Activated naive CD8-positive, alpha-beta T cell treated with anti-CD3 and anti-CD28 coated beads, Interleukin-2, amount 50 U/mL, for 16 hours (primary cell): ENCODE measurements around the gene ACOXL.

Source experiments
- DNase-seq: peaks from one replicate; pipeline ENCODE4 v3.0.0-alpha.2; 2020; ENCODE audit warnings: low read depth, low spot score

The ACOXL gene

GRCh38 chr2:110755491-110756078 lies 23.2 kb downstream of the ACOXL start:
- no peak for DNase-seq

GRCh38 chr2:110759411-110759810 lies 27.0 kb downstream of the ACOXL start:
- no peak for DNase-seq

GRCh38 chr2:110764931-110765330 lies 32.6 kb downstream of the ACOXL start:
- DNase-seq, result no peak

- DNase-seq, result no peak
Observed at GRCh38 chr2:110766291-110766690, 33.9 kb downstream of the ACOXL start.

- no peak for DNase-seq
Observed at GRCh38 chr2:110768591-110768990, 36.2 kb downstream of the ACOXL start.

GRCh38 chr2:110770404-110770958 lies 38.1 kb downstream of the ACOXL start:
- DNase-seq, result no peak

- no peak for DNase-seq
Observed at GRCh38 chr2:110770959-110771431, 38.6 kb downstream of the ACOXL start.

DNA sequence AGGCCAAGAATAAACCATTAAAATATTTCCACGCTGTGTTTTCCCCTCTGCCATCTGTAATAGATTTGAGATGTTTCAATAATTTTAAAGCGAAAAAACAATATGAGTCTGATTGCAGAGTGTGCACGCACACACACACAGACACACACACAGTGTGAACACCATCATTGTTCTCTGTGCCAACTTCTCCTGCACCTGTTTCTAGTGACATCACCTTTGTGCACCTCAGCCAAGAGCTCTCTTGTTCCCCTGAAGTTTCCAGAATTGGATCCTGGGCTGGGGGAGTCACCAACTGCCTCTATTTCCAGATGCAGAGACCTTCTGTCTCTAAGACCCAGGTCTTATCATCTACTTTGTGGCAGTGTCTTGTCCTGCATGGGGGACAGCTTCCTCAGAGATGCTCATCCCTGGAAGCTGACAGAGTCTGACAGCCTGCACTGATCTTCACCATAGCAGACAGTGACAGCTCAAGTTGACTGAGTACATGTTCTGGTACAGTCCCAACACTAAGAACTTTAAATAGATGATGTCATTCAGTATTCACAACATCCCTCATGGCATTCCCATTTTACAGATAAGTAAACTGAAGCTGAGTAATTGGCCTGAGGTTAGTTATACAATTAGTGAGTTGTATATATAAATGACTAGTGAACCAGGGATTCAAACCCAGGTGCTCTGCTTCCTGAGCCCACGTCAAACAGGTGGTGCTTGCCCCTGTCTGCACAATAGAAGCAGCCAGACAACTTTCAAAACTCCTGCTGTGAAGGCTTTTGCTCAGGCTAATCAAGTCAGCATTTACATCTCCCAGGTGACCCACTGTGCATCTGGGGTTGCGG lies 39.4 kb downstream of the ACOXL start:
- DNase-seq, result no peak

DNA sequence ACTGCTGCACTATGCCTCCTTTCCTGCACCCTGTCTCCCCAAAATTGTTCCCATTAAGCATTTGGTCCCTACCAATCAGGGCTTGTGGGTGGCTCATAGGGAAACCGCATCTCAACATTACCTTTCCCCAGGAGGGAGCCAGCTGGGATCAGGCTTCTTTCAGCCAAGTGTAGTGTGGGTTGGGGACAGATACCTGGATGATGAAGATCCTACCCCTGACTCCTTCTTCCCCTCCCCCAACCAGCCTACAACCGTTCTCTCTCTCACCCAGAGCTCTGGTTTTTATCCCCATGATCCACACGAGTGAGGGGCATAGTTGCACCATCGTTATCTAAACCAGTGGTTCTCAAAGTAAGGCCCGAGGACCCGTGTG lies 40.0 kb downstream of the ACOXL start:
- DNase-seq, result no peak

DNA sequence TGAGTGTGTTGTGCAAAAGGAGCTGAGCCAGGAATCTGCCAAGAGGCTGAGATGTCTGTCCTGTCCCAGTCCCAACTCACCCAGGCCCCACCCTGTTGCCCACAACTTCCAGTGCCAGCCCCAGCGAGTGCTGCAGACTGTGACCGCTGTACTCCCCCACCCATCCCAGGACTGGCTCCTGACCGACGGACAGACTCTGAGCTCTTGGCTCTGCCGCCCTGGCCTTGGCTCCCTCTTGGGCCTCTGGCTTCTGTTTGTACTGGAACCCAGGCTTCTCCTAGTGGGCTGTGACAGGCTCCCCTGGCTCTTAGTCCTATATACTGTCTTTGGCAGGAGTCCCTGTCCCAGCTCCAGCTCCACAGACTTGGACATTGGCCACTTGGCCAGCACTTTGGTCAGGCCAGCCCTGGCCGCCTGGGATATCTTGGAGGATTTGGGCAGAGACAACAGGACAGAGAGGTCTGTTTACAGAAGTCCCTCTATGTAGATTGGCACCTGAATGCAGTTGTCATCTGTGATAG lies 41.1 kb downstream of the ACOXL start:
- no peak for DNase-seq

- no peak for DNase-seq
Observed at GRCh38 chr2:110774701-110775100, 42.3 kb downstream of the ACOXL start.

GRCh38 chr2:110777531-110778311 lies 45.3 kb downstream of the ACOXL start:
- no peak for DNase-seq

DNA sequence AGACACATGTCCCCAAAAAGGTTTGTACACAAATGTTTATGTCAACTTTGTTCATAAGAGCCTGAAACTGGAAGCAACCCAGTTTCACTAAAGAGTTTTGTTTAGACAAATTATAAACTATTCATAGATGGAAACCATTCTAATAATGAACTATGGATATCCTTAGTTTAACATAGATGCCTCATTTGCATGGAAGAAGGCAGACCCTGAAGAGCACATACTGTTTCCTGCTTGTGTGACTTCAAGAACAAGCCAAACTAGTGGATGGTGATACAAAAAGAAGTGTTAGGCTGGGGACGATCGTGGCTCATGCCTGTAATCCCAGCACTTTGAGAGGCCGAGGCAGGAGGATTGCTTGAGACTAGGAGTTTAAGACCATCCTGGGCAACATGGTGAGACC lies 48.1 kb downstream of the ACOXL start:
- no peak for DNase-seq

DNA sequence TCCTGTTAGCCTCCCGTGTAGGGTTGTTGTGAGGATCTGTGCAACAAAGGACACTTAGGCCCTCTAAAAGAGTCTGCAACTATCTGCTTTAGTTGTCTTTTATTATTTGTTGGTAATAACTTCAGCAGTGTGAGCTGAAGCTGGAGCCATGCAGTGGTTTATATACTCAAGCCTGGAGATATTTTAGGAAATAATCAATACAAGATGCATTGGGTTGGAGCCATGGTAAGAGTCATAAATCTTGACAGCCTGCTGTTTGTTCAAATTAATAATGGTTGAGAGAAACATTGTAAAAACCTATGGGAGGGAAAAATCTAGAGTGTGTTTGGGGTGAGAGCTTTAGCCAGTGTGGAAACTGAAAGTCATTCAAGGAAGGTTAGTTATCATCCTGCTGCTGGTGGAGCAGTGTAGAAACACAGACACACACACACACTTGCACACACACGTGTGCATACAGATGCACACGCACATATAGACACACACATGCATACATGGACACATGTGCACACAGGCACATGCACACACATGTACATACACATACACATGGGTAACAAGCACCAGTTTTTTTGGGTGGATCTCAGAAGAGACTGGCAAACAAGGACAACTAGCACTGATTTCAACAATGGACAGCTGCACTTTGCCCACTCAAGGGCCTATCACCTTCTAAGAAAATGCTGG lies 51.0 kb downstream of the ACOXL start:
- no peak for DNase-seq

DNA sequence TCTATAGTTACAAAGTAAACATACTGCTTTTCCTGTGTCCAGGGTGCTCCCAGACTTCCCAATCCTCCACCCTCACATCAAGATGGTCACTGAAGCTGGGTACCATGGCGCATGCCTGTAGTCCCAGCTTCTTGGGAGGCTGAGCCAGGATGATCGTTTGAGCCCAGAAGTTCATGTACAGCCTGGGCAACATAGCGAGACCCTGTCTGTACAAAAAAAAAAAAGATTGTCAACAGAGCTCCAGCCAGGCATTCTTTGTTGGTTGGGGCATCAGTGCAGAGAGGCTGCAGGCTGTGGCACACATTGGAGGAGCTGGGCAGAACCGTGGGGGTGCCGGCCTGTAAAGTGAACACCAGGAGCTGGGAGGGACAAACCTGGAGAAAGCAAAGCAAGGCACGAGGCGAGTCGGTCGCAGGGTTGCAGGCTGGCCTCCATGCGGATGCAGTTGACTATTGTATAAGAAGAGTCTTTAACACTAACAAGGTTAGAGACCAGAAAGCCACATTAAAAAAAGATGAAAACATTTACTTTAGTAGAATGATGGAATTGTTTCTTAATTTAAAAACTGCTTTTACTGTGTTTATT lies 51.8 kb downstream of the ACOXL start:
- DNase-seq, result no peak

DNA sequence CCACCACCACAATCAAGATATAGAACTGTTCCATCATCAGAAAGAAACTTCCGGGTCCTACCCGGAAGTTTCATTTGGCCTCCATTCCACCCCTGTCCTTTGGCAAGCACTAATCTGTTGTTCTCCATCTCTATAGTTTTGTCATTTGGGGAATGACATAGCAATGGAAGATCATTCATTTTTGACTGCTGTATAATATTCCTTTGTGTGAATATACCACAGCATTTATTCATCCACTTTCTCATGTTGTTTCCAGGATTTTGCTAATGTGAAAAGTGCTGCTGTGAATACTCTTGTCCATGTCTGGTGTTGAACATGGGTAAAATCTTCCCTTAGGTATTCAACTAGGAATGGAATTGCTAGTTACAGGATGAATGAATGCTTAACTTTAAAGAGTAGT lies 53.1 kb downstream of the ACOXL start:
- DNase-seq, result no peak

GRCh38 chr2:110788976-110789375 lies 56.6 kb downstream of the ACOXL start:
- no peak for DNase-seq

DNA sequence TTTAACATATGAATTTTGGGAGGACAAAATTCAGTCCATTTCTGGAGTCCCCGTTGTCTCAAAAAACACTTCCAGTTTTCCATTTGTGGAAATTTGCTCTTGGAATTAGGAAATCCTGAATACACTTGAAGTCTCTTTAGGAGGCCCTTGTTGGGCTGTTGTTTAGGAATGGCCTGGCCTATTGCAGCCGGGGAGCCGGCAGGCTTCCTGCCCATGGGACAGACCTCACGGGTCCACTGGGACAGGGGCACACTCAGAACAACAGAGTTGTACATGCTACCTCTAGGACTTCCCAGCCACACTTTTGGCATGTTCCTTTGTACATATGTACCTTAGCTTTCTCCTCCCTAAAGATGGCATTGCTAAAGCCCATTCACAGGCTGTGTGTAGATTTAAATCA lies 57.3 kb downstream of the ACOXL start:
- no peak for DNase-seq

DNA sequence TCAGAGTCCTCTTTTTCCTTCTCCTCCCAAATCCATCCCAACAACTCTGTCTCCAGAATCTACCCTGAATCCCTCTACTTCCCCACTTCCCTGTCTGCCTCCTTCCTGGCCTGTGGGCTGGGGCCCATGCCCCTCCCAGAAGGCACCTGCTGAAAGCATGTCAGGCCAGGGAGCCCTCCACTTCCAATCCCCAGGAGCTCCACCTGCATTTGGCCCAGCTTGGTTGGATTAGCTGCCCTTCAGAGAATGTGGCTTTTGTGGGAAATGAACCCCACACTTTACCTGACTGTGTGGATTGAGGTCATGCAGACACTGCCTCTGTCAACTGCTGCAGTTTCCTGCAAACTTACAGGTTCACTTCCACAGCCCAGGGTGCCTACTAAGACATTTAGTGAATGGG lies 58.5 kb downstream of the ACOXL start:
- no peak for DNase-seq

- no peak for DNase-seq
Observed at GRCh38 chr2:110791435-110791834, 59.1 kb downstream of the ACOXL start.

GRCh38 chr2:110793034-110793433 lies 60.7 kb downstream of the ACOXL start:
- no peak for DNase-seq
